ENCODE measurements around the gene AGTPBP1.

Gene AGTPBP1

DNA sequence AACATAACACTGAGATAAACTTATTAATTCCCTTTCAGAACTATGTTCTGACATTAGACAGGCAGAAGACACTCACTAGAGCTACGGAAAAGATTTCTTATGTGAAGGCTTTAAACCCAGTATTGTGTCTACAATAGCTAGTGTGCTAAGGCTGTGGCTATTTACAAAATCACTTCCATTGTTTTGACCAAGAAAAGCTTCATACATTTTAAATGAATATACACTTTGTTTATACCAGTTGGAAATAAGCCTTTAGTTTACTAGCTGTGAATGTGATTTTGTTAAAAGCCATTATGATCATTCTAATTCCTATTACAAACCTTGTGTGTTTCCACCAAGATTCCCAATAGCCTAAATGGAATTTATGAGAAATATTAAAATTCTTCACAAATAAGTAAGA is 83.0 kb downstream of the AGTPBP1 start:
- TF ChIP-seq, protein P1, sequence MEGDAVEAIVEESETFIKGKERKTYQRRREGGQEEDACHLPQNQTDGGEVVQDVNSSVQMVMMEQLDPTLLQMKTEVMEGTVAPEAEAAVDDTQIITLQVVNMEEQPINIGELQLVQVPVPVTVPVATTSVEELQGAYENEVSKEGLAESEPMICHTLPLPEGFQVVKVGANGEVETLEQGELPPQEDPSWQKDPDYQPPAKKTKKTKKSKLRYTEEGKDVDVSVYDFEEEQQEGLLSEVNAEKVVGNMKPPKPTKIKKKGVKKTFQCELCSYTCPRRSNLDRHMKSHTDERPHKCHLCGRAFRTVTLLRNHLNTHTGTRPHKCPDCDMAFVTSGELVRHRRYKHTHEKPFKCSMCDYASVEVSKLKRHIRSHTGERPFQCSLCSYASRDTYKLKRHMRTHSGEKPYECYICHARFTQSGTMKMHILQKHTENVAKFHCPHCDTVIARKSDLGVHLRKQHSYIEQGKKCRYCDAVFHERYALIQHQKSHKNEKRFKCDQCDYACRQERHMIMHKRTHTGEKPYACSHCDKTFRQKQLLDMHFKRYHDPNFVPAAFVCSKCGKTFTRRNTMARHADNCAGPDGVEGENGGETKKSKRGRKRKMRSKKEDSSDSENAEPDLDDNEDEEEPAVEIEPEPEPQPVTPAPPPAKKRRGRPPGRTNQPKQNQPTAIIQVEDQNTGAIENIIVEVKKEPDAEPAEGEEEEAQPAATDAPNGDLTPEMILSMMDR (IDR thresholded peaks at IDR 0.05; ENCODE audit: borderline replicate concordance, insufficient read depth, low read depth, low read length): no peak

DNA sequence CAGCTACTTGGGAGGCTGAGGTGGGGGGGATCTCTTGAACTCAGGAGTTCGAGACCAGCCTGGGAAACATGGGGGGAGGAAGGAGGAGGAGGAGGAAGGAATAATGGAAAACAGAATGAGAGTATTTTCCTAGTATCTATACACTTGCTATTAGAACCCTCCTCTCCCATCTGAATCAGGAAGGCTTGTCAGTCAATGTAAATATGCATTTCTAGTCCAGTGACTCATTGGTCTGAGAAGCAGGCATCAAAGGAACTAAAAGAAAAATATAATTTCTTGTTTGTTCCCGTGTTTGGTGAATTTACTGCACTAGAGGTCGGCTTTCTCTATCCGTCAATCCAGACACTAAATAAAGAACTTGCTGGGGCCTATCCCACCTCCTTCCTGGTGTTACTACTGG is 88.6 kb downstream of the AGTPBP1 start:
- TF ChIP-seq, protein P1 (IDR thresholded peaks at IDR 0.05; ENCODE audit: borderline replicate concordance, insufficient read depth, low read depth, low read length): no peak
- H3K4me3 ChIP-seq (ENCODE audit: low read depth, low read length): no peak overlapping the region

More for the DNA sequence above, 83.0 kb downstream of the AGTPBP1 start:
- no peak overlapping the region for H3K4me3 ChIP-seq (ENCODE audit: low read depth, low read length)

DNA sequence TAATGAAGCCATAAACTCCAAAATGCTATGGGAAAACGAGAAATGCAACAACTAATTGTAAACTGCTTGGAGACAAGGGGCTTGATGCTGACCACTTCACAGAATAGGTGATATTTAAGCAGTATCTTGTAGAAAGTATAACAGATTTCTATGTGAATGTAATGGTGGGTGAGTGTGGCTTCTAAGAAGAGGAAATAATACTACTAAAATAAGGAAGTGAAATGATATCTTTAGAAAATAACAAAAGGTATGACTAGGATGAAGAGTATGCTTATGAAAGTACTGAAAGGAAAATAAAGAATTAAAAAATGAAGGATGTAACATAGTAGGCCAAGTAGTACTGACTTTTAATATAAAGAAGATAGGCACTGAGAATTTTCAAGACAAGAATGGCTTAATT is 94.2 kb downstream of the AGTPBP1 start:
- H3K4me3 ChIP-seq (ENCODE audit: low read depth, low read length): no peak overlapping the region
- TF ChIP-seq, protein P1 (IDR thresholded peaks at IDR 0.05; ENCODE audit: borderline replicate concordance, insufficient read depth, low read depth, low read length): no peak

DNA sequence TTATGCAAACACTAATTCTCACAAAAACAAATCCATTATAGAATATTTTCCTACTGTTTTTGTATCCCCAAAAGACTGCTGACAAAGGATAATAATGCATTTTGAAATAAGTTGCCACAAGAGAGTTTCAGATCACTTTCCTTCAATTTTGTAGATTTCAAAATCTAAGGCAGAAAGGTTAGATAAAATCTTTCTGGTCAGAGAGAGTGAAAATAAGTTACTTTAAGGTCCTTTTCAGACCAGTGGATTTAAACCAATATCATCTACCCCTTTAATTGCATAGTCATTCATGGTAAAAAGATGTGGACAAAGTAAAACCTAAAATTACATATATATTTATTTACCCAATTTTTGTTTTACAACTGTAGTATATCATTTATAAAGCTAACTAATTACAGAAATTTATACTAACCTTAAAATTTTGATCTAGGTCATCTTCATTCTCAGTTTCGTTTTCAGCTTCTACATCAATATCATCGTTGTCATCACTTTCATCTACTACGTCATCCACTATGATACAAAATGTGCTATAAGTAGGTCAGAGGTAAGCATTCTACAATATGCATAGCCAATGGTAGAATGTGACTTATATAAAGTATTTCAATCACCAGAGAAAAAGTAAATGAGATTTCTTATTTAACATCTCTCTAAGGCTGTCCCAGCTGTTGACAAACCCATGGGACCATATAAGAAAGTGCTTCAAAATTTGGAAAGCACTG is 95.7 kb downstream of the AGTPBP1 start:
- TF ChIP-seq, protein P1 (IDR thresholded peaks at IDR 0.05; ENCODE audit: borderline replicate concordance, insufficient read depth, low read depth, low read length): no peak
- no peak overlapping the region for H3K4me3 ChIP-seq (ENCODE audit: low read depth, low read length)

DNA sequence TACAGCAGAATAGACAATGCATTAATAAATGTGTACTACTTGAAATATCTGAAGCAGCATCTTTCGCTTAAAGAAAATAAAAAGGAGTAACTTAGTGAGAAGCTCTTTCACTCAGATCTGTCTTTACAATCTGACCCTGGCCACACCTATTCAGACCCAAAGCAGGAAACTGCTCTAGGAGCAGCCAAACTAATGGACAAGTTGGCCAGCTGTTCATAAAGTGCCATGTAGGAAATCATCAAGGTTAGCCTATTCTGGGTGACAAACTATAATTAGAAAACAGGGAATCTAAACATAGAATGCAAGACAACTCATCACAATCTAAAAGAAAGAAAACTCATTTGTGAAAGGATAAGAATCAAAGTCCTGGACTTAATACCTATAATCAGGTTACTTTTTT is 101.3 kb downstream of the AGTPBP1 start:
- TF ChIP-seq, protein P1 (IDR thresholded peaks at IDR 0.05; ENCODE audit: borderline replicate concordance, insufficient read depth, low read depth, low read length): no peak
- no peak overlapping the region for H3K4me3 ChIP-seq (ENCODE audit: low read depth, low read length)

DNA sequence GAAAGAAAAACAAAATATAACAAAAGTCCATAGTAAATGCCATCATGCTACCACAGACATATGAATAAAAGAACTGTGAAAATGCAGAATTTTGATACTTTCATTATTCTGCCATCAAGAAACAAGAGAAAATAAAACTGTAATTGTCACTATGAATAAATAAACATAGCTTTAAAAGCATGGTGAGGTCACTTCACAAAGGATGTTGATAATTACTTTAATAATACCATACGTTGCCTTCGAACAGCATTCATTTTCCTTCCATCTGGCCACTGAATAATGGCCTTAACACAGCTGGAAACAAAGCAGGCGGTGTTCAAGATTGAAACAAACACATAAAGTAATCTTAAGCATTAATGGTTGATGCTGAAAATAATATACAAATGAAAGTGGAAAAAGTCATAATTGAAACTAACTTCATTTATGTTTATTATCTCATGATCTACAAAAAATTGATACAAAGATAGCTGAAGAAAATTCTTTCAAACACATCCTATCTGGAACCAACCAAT is 102.0 kb downstream of the AGTPBP1 start:
- TF ChIP-seq, protein P1 (IDR thresholded peaks at IDR 0.05; ENCODE audit: borderline replicate concordance, insufficient read depth, low read depth, low read length): no peak
- no peak overlapping the region for H3K4me3 ChIP-seq (ENCODE audit: low read depth, low read length)

DNA sequence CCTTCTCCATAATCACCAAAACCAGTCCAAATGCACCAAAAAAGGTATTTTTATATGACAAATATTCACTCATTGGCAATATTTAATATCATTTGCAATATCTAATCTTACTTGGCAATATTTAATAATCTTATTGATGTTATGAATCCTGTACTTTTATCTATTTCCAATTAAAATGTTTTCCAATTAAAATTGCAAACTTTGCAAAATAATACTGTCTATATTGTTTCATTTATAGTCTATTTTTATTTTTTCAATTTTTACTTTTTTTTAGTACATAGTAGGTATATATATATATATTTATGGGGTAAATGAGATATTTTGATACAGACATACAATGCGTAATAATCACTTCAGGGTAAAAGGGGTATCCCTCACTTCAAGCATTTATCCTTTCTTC is 109.9 kb downstream of the AGTPBP1 start:
- H3K4me3 ChIP-seq (ENCODE audit: low read depth, low read length): no peak overlapping the region
- TF ChIP-seq, protein P1 (IDR thresholded peaks at IDR 0.05; ENCODE audit: borderline replicate concordance, insufficient read depth, low read depth, low read length): no peak
